ENCODE data around the gene ITGA7. TPM values are rescaled to one million over a fixed set of nuclear protein-coding genes. Genes with fewer than 3 reads are reported as not detected.

ITGA7 gene
- total RNA-seq, 1 donor from 2014 or later = 14.7 TPM

DNA sequence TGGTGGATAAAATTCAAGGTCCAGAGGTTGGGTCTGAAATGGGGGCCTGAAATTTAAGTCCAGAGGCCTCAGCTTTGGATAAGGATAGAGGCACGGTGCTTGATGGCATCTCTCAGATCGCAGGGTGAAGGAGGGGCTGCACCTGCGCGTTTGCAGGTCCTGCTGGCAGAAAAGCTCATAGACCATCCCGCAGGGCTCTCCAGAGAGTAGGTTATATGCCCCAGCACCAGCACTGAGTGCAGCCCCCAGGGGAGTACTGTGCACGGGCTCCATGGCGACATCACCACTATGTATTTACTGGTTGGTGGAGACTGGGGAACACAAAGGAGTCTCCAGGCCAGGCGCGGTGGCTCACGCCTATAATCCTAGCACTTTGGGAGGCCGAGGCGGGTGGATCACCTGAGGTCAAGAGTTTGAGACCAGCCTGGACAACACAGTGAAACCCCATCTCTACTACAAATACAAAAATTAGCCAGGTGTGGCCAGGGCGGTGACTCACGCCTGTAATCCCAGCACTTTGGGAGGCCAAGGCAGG is 25.4 kb upstream of the ITGA7 start:
- ATAC-seq = no peak
- no peak overlapping the region for H3K27ac ChIP-seq
- H3K36me3 ChIP-seq = no peaks in the 10 kb centered on the region
- DNase-seq = no peak
- no peaks in the 10 kb centered on the region for H3K9me3 ChIP-seq
- intact Hi-C loops (cut with DNase I) = no loop called here
- no peaks in the 10 kb centered on the region for H3K27me3 ChIP-seq
- H3K4me1 ChIP-seq = peaks cover 19% of the 10 kb centered on the region
- TF ChIP-seq, protein P1, sequence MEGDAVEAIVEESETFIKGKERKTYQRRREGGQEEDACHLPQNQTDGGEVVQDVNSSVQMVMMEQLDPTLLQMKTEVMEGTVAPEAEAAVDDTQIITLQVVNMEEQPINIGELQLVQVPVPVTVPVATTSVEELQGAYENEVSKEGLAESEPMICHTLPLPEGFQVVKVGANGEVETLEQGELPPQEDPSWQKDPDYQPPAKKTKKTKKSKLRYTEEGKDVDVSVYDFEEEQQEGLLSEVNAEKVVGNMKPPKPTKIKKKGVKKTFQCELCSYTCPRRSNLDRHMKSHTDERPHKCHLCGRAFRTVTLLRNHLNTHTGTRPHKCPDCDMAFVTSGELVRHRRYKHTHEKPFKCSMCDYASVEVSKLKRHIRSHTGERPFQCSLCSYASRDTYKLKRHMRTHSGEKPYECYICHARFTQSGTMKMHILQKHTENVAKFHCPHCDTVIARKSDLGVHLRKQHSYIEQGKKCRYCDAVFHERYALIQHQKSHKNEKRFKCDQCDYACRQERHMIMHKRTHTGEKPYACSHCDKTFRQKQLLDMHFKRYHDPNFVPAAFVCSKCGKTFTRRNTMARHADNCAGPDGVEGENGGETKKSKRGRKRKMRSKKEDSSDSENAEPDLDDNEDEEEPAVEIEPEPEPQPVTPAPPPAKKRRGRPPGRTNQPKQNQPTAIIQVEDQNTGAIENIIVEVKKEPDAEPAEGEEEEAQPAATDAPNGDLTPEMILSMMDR (IDR thresholded peaks at IDR 0.05) = no peak
- H3K4me3 ChIP-seq = no peak overlapping the region

DNA sequence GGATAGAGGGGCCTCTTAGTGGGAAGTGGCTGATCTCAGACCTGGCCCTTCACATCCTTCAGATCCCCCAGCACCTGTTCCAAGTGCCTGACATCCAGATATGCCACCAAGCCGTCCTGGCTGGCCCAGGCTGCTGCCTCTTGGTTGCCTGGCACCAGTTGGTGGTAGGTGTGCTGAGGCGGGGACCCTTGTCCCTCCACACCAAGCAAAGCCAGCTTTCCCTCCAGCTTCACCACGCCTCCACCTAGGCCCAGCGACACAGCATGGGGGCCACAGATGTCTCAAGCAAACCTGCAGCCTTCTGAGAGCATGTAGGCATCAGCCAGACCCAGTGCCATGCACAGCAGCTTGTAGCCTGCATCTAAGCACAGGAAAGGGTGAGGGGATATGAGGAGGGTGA is 24.6 kb upstream of the ITGA7 start:
- DNase-seq (no peak), ATAC-seq (no peak)
- intact Hi-C loops (cut with DNase I) = no loop called here
- no peaks in the 10 kb centered on the region for H3K27me3 ChIP-seq
- no peak overlapping the region for H3K27ac ChIP-seq
- TF ChIP-seq, protein P1 (IDR thresholded peaks at IDR 0.05) = no peak
- peaks cover 17% of the 10 kb centered on the region for H3K4me1 ChIP-seq
- no peaks in the 10 kb centered on the region for H3K9me3 ChIP-seq
- H3K4me3 ChIP-seq = no peak overlapping the region
- peaks cover 1% of the 10 kb centered on the region for H3K36me3 ChIP-seq

DNA sequence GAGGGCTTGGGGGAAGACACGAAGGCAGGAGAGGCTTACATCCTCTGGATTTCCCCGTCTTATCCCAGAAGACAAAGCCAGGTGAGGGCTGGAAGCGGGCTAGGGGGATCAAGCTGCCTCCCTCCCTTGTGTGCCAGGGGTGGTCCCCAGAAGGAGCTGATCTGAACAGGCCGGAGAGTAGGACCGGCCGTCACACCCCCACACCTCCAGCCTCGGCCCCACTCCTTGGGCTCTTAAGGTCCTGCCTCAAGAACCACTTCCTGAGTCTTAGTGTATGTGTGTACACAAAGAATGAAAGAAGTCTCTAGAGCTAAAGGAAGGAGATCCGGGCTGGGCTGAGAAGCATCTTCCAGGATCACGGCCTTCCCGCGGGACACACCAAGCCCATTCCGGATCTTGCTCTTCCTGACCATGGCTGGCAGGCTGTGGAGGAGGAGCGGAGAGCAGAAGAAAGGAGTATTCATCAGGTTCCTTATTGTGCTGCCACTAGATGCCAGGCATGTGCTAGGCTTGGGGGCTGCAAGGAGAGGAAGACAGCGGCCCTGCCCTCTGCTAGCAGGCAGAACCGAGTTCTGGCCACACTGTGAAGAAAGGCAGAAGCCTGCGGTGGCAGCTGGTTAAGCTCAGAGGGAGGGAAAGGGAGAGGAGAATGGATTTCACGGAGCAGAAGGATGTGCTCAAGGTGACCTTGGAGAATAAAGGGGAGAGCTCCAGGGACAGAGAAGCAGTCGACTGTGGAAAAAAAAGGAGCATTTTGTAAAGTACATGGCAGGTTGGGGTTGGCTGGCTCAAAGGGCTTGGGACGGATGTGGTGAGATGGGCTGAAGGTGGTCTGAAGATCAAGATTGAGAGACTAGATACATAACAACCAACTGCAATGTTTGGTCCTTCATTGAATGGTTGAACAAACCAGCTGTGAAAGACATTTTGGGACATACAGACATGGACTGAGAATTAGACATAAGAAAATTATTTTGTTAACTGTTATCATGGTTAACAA is 22.4 kb upstream of the ITGA7 start:
- peak; percentile 86 for DNase-seq
- intact Hi-C loops (cut with DNase I) = no loop called here
- peaks cover 39% of the 10 kb centered on the region for H3K4me1 ChIP-seq

DNA sequence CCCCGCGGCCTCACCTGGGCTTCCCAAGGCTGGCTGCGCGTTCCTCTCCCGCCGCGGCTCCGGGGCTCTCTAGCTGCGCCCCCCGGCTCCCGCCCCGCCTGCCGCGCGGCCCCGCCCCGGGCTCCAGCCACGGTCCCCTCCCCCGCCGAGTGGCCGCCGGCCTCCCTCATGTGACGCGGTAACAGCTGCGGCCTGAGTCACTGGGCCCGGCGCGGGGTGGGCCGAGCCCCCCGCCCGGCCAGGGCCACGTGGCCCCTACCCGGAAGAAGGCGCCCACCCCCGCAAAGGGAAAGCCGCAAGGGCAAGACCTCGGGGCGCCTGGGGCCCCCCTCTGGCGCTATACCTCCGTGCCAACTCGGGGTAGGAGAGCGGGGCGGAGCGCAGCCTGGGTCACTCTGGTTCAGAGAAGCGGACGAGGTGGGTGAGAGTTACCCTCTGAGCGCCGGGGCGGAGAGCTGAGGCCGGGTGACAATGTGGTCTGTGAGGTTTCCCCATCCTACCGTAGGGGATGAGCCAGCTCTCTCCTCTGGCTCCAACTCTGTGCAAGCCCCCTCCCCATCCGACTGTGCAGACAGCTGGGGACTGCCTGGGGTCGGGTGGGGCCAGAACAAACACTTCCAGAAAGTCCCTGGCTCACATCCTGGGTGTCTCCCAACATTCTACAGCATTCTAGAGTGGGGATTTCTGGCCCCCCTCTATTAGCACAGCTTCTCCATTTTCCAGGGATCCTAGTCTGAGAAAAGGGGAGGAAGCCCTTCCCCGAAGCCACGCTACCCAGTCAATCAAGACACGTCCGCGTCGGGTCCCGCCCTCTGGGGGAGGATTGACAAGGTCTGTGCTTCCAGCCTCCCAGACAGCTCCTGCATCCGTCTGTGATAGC is 21.5 kb upstream of the ITGA7 start, which contains the start of gene CD63:
Gene CD63, minus strand, starts transcription at position 71 of the 880 bp plus-strand sequence. CDS start 668 bp downstream, outside the sequence.
- peak within 1 kb of the TSS; percentile 74 for H3K4me3 ChIP-seq
- peaks cover 44% of the 10 kb centered on the region for H3K4me1 ChIP-seq
- H3K36me3 ChIP-seq = peaks cover 32% of the 10 kb centered on the region
- intact Hi-C loops (cut with DNase I) = no loop called here
- ATAC-seq (peak; percentile 86), DNase-seq (peak; percentile 96)
- H3K27ac ChIP-seq = peak within 1 kb of the TSS; percentile 97
- H3K9me3 ChIP-seq = no peaks in the 10 kb centered on the region
- TF ChIP-seq, protein P1 (IDR thresholded peaks at IDR 0.05) = no peak
- no peaks in the 10 kb centered on the region for H3K27me3 ChIP-seq

More for the DNA sequence above, 22.4 kb upstream of the ITGA7 start:
- Histone ChIP-seq H3K9me3 (no peaks in the 10 kb centered on the region), H3K4me3 (peak overlapping the region; percentile 74), H3K36me3 (peaks cover 23% of the 10 kb centered on the region), H3K27me3 (no peaks in the 10 kb centered on the region), H3K27ac (peak overlapping the region; percentile 97)
- peak; percentile 38 for ATAC-seq
- TF ChIP-seq, protein P1 (IDR thresholded peaks at IDR 0.05) = no peak
